Measurements from ENCODE around the gene NR6A1.

Gene NR6A1

DNA sequence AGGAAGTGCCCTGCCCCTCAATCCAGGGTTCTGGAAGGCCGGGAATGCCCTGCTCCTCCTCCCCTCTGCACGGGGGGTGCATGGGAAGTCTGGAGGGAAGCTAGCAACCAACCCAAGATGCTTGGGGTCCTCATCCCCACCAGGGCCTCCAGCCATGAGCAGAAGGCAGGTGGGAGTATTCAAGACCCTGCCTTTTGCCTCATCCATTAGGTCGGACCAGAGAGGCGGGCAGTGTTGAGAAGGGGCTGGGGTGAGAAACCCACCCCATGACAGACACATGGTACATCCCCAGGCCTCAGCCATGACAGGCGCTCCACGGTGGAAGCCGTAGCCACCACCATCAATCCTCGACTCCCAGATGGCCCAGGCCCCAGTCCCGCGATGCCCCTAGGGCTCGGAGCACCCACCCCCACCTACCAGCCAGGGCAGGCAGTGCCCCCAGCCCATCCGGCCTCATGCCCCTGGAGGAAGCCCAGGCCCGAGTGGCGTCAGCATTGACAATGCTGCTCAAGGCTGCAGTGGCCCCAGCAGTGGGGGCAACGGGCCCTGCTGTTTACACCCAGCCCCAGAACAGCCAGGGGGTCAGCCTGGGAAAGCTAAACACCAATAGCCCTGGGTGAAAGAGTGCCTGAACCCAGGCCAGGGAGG, 272.5 kb downstream of the NR6A1 start:
- DNase-seq, result no peak

DNA sequence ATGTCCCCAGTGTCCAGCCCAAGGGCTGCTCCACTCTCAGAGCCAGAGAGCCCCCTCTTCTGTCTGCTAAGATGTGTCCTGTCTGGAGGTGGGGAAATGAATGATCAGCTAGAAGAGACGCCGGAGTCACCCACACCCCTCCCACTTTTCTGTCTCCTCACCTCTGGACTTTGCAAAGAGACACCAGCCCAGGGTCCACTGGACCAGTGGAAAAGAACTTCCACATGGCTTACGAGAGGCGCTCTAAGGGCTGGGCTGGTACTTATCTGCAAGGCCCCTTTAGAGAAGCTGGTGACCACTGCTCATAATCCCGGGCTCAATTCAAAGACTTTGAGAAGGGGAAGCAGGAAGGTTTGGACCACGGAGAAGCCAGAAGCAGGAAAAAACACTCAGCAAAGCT, 273.1 kb downstream of the NR6A1 start:
- DNase-seq, result no peak

GRCh38 chr9:124497441-124497840, 273.7 kb downstream of the NR6A1 start:
- no peak for DNase-seq

- DNase-seq, result no peak
Measured at GRCh38 chr9:124496463-124496862, 274.6 kb downstream of the NR6A1 start.

DNA sequence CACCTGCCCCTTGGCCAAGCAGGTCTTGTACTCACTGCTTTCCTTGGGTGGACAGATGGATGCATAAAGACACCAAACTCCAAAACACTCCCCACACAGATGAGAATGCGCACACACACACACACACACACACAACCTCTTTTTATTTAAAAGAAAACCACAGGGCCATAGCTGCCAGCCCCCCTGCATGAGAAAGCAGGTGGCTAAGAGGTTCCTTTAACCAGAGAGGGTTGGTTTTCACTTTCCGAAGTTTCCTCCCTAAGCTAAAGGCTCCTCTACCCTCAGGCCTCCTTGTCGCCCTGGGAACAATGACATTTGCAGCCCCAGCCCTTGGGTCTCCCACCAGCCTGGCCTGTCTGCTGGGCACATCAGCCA, 275.0 kb downstream of the NR6A1 start:
- DNase-seq, result no peak

- DNase-seq, result no peak
Measured at GRCh38 chr9:124495126-124496074, 275.7 kb downstream of the NR6A1 start.

- no peak for DNase-seq
Measured at GRCh38 chr9:124493794-124494479, 277.2 kb downstream of the NR6A1 start.

- DNase-seq, result no peak
Measured at GRCh38 chr9:124493218-124493617, 277.9 kb downstream of the NR6A1 start.

GRCh38 chr9:124492818-124493217, 278.3 kb downstream of the NR6A1 start:
- DNase-seq, result no peak

DNA sequence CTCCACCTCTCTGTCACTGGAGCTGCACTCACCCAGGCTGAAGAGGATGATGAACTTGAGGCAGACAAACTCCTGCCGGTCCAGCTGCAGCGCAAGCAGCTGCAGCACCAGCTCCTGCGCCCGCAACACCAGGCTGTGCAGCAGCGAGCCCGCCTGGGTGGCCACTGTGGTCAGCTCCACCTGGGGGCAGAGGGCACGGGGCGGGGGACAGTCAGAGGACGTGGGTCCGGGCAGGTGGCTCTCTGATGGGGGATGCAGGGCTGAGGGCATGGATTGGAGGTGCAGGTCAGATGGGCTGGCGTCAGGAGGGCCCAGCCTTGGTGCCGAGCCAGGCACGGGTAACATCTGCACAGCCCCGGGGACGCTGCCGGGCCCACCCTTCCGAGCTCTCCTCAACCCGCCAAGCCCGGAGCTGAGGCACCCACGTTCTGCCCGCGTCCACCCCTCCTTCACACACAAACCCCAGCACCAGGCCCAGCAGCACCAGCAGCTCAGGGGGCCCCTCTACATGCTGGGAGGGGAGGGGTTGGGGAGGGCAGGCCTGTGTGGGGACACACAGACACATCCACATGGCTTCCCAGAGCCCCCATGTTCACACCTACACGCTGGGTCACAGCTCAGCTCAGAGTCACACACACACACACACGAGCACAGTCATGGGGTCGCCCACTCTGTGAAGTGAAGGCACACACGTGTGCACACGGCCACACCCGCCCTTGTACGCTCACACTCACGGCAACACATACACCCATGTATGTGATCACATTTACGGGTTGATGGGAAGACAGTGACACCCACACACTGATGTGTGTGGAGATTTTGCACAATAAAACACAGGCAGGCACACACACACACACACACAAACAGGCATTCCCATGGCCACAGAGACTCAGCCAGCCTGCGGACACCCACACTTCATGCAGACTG, 279.8 kb downstream of the NR6A1 start:
- no peak for DNase-seq

DNA sequence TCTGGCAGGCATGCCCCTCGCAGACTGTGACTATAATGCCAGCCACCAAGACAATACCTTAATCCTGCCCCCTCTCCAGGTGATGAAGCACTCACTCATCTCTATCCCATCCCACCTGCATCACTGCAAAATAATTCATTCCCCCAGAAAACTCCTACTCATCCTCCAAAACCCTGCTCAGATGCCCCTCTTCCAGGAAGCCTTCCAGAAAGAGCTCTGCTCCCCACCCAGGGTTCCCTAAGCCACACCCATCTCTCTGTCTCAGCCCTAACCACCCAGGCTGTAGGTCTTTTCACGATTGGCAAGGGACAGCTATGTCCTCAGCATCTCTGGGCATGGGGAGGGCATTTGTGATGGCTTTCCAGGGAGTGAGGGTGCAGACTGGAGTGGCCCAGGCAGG, 281.1 kb downstream of the NR6A1 start:
- no peak for DNase-seq

DNA sequence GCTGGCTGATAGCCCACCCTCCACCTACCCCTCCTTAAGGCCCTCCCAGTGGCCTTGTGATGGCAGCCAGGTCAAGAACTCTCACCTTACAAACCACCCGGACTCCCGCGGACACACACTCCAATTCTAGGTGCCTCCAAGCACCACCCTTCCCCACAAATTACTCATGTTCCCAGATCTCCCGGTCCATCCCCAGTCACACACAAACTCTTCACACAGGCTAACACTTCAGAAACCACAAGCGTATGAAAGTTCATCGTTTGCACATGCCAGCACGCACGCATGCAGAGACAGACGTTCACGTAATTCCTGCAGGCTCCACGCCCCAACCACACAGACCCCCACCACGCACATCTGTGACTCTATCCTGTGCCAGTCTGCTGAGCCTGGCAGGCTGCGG, 281.9 kb downstream of the NR6A1 start:
- DNase-seq, result no peak

- no peak for DNase-seq
Measured at GRCh38 chr9:124488641-124489210, 282.4 kb downstream of the NR6A1 start.

GRCh38 chr9:124487260-124488182, 283.6 kb downstream of the NR6A1 start:
- no peak for DNase-seq

GRCh38 chr9:124486778-124487259, 284.3 kb downstream of the NR6A1 start:
- no peak for DNase-seq

DNA sequence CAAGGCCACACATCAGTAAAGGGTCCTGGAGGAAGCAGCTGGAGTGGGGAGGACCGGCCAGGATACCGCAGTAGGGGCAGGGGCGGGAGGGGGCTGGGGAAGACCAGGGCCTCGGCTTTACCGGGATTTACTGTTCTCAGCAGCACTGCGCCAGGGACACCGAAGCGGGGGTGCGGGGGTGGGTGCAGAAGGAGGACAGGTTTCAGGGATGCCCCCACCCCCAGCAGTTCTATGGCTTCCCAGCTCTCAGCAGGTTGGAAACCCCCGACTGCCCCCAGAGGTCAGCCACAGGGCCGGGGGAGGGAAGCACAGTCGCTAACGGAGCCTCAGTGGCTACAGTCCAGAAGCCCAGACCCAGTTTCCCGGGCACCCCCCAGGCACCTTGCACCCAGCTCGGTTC, 285.2 kb downstream of the NR6A1 start:
- DNase-seq, result no peak

GRCh38 chr9:124485201-124485600, 285.9 kb downstream of the NR6A1 start:
- no peak for DNase-seq

GRCh38 chr9:124483481-124483880, 287.6 kb downstream of the NR6A1 start:
- no peak for DNase-seq

- no peak for DNase-seq
Measured at GRCh38 chr9:124482431-124483031, 288.6 kb downstream of the NR6A1 start.

- DNase-seq, result no peak
Measured at GRCh38 chr9:124481115-124481514, 290.0 kb downstream of the NR6A1 start.

DNA sequence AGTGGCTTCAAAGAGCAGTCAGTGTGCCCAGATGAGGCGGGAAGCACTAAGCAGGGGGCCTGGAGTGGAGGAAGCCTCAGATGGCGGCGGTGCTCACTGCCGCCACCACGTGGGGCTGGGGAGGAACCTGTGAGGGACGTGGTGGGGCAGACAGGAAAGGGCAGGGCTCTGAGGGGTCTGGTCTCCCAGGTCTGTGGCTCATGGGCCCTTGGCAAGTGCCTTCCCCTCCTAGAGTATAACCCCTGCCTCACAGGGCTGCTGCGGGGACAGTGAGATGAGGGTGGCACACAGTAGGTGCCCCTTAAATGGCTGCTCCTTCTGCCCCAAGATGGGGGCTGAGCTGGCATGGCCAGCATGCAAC, 290.5 kb downstream of the NR6A1 start:
- DNase-seq, result no peak

Data from activated CD4-positive, alpha-beta T cell treated with anti-CD3 and anti-CD28 coated beads for 48 hours (primary cell).